GM18519 (cell line): ENCODE results near the gene SLFN14.

Source experiments
- ATAC-seq: cut with Tn5 transposase; IDR thresholded peaks from one replicate; pipeline ENCODE4 v1.9.1; 2021; ENCODE audit warnings: mild to moderate bottlenecking, moderate library complexity; ENCODE audit not compliant: unreplicated experiment, low FRiP score

Gene SLFN14

GRCh38 chr17:35560703-35561102 is at the start of gene SLFN14:
Gene SLFN14, minus strand, starts transcription at chr17:35560819. Its CDS starts 2,757 bp downstream, at chr17:35558062.
- no peak for ATAC-seq

- no peak for ATAC-seq
Measured at GRCh38 chr17:35609831-35610230, 49.2 kb upstream of the SLFN14 start.

GRCh38 chr17:35607239-35607847 is 46.7 kb upstream of the SLFN14 start:
- ATAC-seq, result no peak

- no peak for ATAC-seq
Measured at GRCh38 chr17:35605678-35606077, 45.1 kb upstream of the SLFN14 start.

GRCh38 chr17:35603674-35604073 is 43.1 kb upstream of the SLFN14 start:
- ATAC-seq, result no peak

- no peak for ATAC-seq
Measured at GRCh38 chr17:35597604-35598003, 37.0 kb upstream of the SLFN14 start.

GRCh38 chr17:35596530-35597233 is 36.1 kb upstream of the SLFN14 start:
- no peak for ATAC-seq

- ATAC-seq, result no peak
Measured at GRCh38 chr17:35596072-35596471, 35.5 kb upstream of the SLFN14 start.

- ATAC-seq, result no peak
Measured at GRCh38 chr17:35588196-35588920, 27.7 kb upstream of the SLFN14 start.

GRCh38 chr17:35587074-35587961 is 26.7 kb upstream of the SLFN14 start, which contains the start of gene AP2B1:
Gene AP2B1, plus strand, starts transcription at chr17:35587322. Its CDS starts 6,709 bp downstream, at chr17:35594031.
- peak; percentile 55 for ATAC-seq

GRCh38 chr17:35586569-35587073 is 26.0 kb upstream of the SLFN14 start:
- no peak for ATAC-seq

- ATAC-seq, result no peak
Measured at GRCh38 chr17:35584061-35584460, 23.4 kb upstream of the SLFN14 start.

- no peak for ATAC-seq
Measured at GRCh38 chr17:35578929-35579432, 18.4 kb upstream of the SLFN14 start.

- ATAC-seq, result no peak
Measured at GRCh38 chr17:35578197-35578928, 17.7 kb upstream of the SLFN14 start, which contains the start of gene PEX12. Gene PEX12, minus strand, starts transcription at chr17:35578571. Its CDS starts 550 bp downstream, at chr17:35578021.

GRCh38 chr17:35577830-35578196 is 17.2 kb upstream of the SLFN14 start:
- no peak for ATAC-seq

GRCh38 chr17:35575759-35576158 is 15.1 kb upstream of the SLFN14 start:
- ATAC-seq, result no peak

GRCh38 chr17:35569405-35569804 is 8.8 kb upstream of the SLFN14 start:
- no peak for ATAC-seq

GRCh38 chr17:35568561-35568960 is 7.9 kb upstream of the SLFN14 start:
- no peak for ATAC-seq

- ATAC-seq, result no peak
Measured at GRCh38 chr17:35566968-35567367, 6.3 kb upstream of the SLFN14 start.
